HG02884 (cell line): ENCODE measurements around the gene RREB1.

Source experiments
- ATAC-seq: cut with Tn5 transposase; IDR thresholded peaks from one replicate; pipeline ENCODE4 v1.9.1; 2021; ENCODE audit warnings: mild to moderate bottlenecking, moderate library complexity; ENCODE audit not compliant: unreplicated experiment

The RREB1 gene

GRCh38 chr6:7239590-7239948, 131.8 kb downstream of the RREB1 start:
- ATAC-seq: no peak

DNA sequence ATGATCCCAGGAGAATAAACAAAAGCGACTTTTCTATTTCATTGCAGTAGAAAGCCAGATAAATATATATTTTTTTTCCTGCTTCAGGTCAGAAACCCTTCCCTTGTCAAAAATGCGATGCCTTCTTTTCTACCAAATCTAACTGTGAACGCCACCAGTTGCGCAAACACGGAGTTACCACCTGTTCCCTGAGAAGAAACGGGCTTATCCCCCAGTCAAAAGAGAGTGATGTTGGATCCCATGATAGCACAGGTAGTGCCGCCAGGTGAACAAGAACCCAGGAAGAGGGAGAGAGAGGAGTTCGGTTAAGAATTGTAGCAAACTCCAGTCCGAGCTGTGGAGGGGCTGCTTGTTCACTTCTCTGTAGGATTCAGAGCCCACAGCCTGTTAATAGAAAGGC, 132.6 kb downstream of the RREB1 start:
- no peak for ATAC-seq

- no peak for ATAC-seq
Observed at GRCh38 chr6:7241160-7241559, 133.4 kb downstream of the RREB1 start.

DNA sequence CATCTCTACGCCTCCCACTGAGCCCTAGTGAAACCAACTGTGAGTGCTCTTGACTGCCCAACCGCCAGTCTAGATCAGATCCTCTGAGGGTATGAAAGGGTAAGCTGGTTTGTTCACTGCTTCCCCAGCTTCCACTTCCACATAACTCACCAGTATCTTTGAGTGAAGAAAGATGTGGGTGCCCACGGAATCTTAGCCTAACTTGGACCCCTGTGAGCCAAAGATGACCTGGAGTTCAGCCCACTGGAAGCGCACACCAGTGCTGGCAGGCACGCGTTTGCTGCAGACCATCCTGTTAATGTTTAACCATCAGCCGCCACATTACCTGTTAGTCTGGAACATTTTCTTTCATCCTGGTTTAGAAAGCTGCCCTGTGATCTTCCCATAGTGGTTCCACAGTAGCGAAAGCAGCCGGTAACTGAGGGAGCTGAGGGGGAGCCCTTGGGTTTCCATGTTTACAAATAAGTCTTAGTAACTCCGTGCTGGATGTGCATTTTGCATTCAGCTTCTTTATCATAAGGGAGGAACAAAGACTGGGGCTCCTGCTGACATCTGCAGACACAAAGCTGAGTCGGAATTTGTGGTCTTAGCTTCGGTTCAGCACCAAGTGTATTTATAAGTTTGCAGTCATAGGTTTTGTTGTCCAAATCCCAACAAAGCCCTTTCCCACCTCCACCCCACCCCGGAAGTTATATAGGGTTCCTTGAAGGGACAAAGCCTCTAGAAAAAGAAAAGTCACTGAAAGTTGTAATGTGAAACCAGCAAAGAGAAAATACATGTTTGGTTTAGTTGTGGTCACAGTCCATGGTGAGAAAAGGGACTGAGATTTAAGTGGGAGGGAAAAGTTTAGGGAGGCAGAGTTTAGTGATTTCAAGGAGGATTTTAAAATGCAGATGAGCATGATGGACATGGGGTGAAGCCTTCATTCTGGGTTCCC, 134.2 kb downstream of the RREB1 start:
- no peak for ATAC-seq

GRCh38 chr6:7242835-7243178, 135.0 kb downstream of the RREB1 start:
- no peak for ATAC-seq

DNA sequence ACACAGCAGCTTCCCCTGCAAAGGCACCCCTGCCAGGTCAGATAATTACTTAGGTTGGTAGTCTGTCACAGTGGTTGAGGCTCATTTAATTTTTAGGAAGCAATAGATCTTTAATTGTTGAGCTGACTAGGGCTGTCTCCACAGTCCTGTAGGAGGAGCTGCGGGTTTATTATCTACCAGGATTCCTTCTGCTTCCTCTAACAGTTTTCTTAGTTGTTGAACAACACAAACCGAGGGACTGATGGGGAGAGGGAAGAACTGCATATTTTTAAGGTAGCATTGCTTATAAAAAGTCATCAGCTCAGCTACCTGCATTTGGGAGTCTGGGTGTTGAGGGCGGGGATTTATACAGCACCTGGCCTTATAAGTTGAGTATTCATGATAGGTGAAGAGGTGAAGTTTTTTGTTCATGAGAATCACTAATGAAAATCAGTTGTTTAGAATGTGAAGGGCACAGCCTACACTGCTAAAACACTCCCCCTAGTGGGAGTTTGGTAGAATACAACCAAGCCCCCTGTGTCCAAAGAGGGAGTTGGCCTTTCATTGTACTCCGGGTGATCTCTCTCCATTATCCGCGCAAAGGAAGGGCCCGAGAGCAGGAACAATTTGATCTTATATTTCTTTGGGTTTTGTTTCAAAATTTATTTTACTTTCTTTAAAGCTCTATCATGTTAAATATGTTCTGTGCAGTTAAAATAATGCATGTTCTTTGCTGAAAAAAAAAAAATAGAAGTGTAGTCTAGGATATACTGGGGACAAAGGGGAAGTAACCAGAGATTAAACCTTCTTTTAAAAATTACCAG, 135.6 kb downstream of the RREB1 start:
- no peak for ATAC-seq

- no peak for ATAC-seq
Observed at GRCh38 chr6:7245668-7246393, 138.1 kb downstream of the RREB1 start.

GRCh38 chr6:7246401-7247178, 138.8 kb downstream of the RREB1 start:
- no peak for ATAC-seq

GRCh38 chr6:7247179-7247456, 139.4 kb downstream of the RREB1 start:
- ATAC-seq: no peak

DNA sequence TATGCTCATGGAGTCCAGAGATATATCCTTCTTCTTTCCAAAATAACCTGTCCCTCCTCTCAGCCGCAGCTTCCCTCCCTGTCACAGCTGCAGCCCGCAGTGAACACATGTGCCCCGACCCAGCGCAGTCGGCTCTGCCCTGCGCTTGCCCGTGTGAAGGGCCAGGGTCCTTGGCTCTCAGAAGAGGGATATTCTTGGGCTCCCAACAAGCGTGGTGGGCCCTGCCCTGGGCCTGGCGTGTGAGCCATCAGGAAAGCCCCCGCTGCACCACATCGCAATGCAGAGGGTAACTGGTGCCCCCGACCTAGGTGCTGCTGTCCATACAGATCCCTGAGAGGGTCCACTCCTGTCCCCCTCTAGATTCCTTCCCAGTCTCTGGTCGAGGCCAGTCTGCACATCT, 140.1 kb downstream of the RREB1 start:
- ATAC-seq: no peak

GRCh38 chr6:7249391-7249790, 141.6 kb downstream of the RREB1 start:
- no peak for ATAC-seq

DNA sequence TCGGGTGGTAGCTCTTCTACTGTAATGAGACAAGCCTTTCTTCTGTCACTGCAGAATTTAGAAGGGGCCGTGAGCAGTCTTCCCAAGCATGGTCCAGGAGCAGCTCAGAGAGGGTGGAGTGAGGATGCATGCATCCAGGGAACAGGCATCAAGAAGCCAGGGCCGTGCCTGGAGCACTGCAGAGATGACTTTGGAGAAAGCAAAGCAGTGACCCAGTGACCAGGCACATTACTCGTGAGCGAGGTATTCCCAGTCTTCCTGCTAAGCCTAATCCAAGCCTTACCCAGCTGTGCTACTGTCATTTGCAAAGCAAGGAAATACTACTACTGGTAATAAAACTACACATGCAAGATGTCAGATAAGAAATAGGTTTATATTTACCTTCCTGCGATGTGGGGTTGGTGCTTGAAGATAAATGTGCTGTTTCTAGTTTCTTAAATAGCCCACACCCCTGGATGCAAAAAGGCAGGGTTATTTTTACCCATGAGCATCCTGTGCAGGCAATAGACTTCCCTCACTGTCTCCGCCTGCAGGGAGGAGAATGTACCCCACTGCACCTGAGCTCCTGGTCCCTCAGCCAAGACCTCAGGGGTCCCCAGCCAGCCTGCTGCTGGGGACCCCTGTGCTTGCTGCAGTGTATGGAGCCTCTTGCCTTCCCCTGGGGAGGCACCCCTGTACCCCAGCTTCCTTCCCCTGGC, 142.3 kb downstream of the RREB1 start:
- ATAC-seq: no peak

DNA sequence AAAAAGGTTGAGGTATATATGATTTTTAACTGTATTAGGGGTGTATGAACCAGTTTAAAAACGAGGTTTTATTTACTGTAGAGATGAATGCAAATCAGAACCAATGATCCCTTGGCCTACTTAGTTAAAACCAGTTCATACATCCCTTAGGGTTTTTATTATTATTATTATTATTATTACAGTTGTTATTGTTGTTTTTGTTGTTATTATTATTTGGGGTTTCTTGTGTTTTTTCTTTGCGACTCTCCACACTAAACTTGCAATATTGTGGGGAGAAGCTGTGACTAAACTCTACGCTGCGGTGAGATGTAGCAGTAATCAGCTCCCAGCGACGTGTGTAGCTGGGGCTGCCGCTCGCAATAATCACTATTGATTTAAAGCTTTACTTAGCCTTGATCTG, 143.1 kb downstream of the RREB1 start:
- ATAC-seq: no peak

DNA sequence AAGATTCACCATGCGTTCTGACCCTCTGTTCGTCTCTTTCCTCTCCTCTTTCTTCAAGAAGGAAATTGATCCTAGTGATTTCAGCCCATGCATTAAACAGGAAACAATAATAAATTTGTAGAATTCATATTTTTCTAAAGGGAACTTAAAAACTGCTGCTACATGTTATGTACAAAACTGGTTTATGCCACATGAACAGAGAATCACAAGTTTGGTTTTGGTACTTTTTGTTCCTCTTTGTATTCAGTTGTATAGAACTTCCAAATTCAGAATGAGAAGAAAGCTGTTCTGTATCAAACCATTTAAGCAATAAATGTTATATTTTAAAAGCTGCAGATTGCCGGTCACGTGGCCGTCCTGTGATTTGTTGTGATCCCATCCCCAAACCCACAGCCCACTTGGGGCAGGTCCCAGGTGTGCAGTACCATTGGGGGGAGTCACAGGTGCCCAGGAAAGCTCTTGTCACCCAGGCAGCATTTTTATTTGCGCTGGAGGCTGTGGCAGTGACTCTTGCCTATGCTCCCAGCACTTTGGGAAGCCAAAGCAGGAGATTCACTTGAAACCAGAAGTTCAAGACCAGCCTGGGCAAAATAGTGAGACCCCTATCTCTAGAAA, 144.0 kb downstream of the RREB1 start:
- no peak for ATAC-seq

- ATAC-seq: no peak
Observed at GRCh38 chr6:7252390-7252789, 144.6 kb downstream of the RREB1 start.

- ATAC-seq: no peak
Observed at GRCh38 chr6:7254980-7255835, 147.4 kb downstream of the RREB1 start.

GRCh38 chr6:7255918-7256317, 148.2 kb downstream of the RREB1 start:
- no peak for ATAC-seq

- ATAC-seq: no peak
Observed at GRCh38 chr6:7256785-7257184, 149.0 kb downstream of the RREB1 start.
